IMR-90 (cell line): ENCODE measurements around the gene MARK4. TPM values are rescaled to one million over a fixed set of nuclear protein-coding genes. Genes with fewer than 3 reads are reported as not detected.

Experiments used
- ATAC-seq: fragments of 200-7000 bp; cut with Tn5 transposase; 2 replicates; pipeline ENCODE4 v1.9.1; 2020; ENCODE audit warnings: low read depth, mild to moderate bottlenecking, moderate library complexity
- BruUV-seq: library from RNA; stranded (reverse); fragments of 400-500 nt; replicated peaks from 2 replicates; lab custom pipeline; 2021; lab: Mats Ljungman, UMichigan
- CTCF ChIA-PET: fragments of 300-600 bp; formaldehyde crosslinking; extraction: SDS; loops from one replicate; lab custom pipeline; 2021; ENCODE audit warnings: antibody characterized with exemption; lab: Yijun Ruan, JAX
- POLR2A ChIA-PET: fragments of 300-600 bp; sonication (Branson Sonifier 250); formaldehyde crosslinking; loops from one replicate; lab custom pipeline; 2022; ENCODE audit warnings: antibody characterized with exemption; ENCODE audit not compliant: unreplicated experiment; lab: Charles Lee
- DNase-seq: peaks from one replicate; pipeline ENCODE4 v3.0.0; 2013
- H2AFZ ChIP-seq: replicated peaks from 2 replicates; pipeline ENCODE3; 2013; ENCODE audit warnings: low read length, mild to moderate bottlenecking; ENCODE audit not compliant: poor library complexity
- H2AK5ac ChIP-seq: 2 replicates; pipeline ENCODE4 v1.6.1; 2013; ENCODE audit warnings: low read depth, low read length, inconsistent platforms
- H2AK9ac ChIP-seq: replicated peaks from 2 replicates; pipeline ENCODE3; 2013; ENCODE audit warnings: mild to moderate bottlenecking, low read depth, low read length, moderate library complexity; ENCODE audit not compliant: poor library complexity
- H2BK120ac ChIP-seq: 2 replicates; pipeline ENCODE4 v1.6.1; 2013; ENCODE audit warnings: low read depth, low read length, inconsistent platforms
- H2BK15ac ChIP-seq: 3 replicates; pipeline ENCODE4 v1.6.1; 2013; ENCODE audit warnings: low read depth, low read length, inconsistent platforms
- H2BK20ac ChIP-seq: 2 replicates; pipeline ENCODE4 v1.6.1; 2013; ENCODE audit warnings: low read depth, mild to moderate bottlenecking, inconsistent platforms, low read length, moderate library complexity
- H2BK5ac ChIP-seq: 2 replicates; pipeline ENCODE4 v1.6.1; 2013; ENCODE audit warnings: mild to moderate bottlenecking, low read depth, low read length, inconsistent platforms; ENCODE audit not compliant: poor library complexity, severe bottlenecking
- H3K14ac ChIP-seq: replicated peaks from 2 replicates; pipeline ENCODE4 v1.6.1; 2013; ENCODE audit warnings: low read depth, low read length, inconsistent platforms
- H3K18ac ChIP-seq: 2 replicates; pipeline ENCODE4 v1.6.1; 2013; ENCODE audit warnings: low read depth, low read length, control low read depth
- H3K23ac ChIP-seq: 2 replicates; pipeline ENCODE4 v1.6.1; 2013; ENCODE audit warnings: low read depth, low read length, inconsistent platforms
- H3K27ac ChIP-seq: 2 replicates; pipeline ENCODE4 v1.5.1; 2013; ENCODE audit warnings: mild to moderate bottlenecking, control low read depth, low read length; ENCODE audit not compliant: insufficient read depth
- H3K27me3 ChIP-seq: 2 replicates; pipeline ENCODE4 v1.6.1; 2013; ENCODE audit warnings: low read length; ENCODE audit not compliant: control insufficient read depth, insufficient read depth
- H3K36me3 ChIP-seq: 2 replicates; pipeline ENCODE4 v1.6.1; 2013; ENCODE audit warnings: low read length, mixed read lengths; ENCODE audit not compliant: control insufficient read depth, insufficient read depth
- H3K4ac ChIP-seq: 2 replicates; pipeline ENCODE4 v1.6.1; 2013; ENCODE audit warnings: low read depth, low read length, inconsistent platforms
- H3K4me1 ChIP-seq: 2 replicates; pipeline ENCODE4 v1.6.1; 2013; ENCODE audit warnings: low read length, mixed read lengths; ENCODE audit not compliant: control insufficient read depth, insufficient read depth
- H3K4me2 ChIP-seq: 2 replicates; pipeline ENCODE4 v1.6.1; 2013; ENCODE audit warnings: low read depth, mild to moderate bottlenecking, control low read depth, low read length, moderate library complexity
- H3K4me3 ChIP-seq: 2 replicates; pipeline ENCODE4 v1.5.1; 2013; ENCODE audit warnings: low read depth, mild to moderate bottlenecking, control low read depth, low read length, moderate library complexity; ENCODE audit not compliant: insufficient read depth
- H3K56ac ChIP-seq: 2 replicates; pipeline ENCODE4 v1.6.1; 2013; ENCODE audit warnings: low read length, inconsistent platforms; ENCODE audit not compliant: insufficient read depth; ENCODE audit errors: extremely low read depth
- H3K79me1 ChIP-seq, 2 experiments: 2 replicates each; pipeline ENCODE4 v1.6.1; 2013; ENCODE audit warnings: low read length in 2 of 2, inconsistent platforms in 1 of 2, low read depth in 1 of 2
- H3K9ac ChIP-seq: 2 replicates; pipeline ENCODE4 v1.6.1; 2013; ENCODE audit warnings: low read depth, low read length, control low read depth
- H3K9me1 ChIP-seq: 2 replicates; pipeline ENCODE4 v1.6.1; 2013; ENCODE audit warnings: low read length, inconsistent platforms; ENCODE audit not compliant: insufficient read depth
- H3K9me3 ChIP-seq: 2 replicates; pipeline ENCODE4 v1.6.1; 2013; ENCODE audit warnings: low read length; ENCODE audit not compliant: control insufficient read depth, insufficient read depth
- H4K20me1 ChIP-seq: 2 replicates; pipeline ENCODE4 v1.6.1; 2013; ENCODE audit warnings: low read length, inconsistent platforms; ENCODE audit not compliant: insufficient read depth
- H4K5ac ChIP-seq: 2 replicates; pipeline ENCODE4 v1.6.1; 2013; ENCODE audit warnings: mild to moderate bottlenecking, low read depth, low read length, control low read depth
- H4K8ac ChIP-seq, 2 experiments: 2 replicates each; pipeline ENCODE4 v1.6.1; 2013; ENCODE audit warnings: low read depth in 2 of 2, low read length in 2 of 2, control low read depth in 1 of 2, inconsistent platforms in 1 of 2
- H4K91ac ChIP-seq: 2 replicates; pipeline ENCODE4 v1.6.1; 2013; ENCODE audit warnings: low read depth, low read length, inconsistent platforms; ENCODE audit not compliant: insufficient read depth
- CHD1 ChIP-seq: IDR thresholded peaks from 2 replicates; pipeline ENCODE4 v1.6.1; 2012; ENCODE audit warnings: low read depth, low read length, improper control_type of control experiment
- RAD21 ChIP-seq: IDR thresholded peaks from 2 replicates; pipeline ENCODE4 v1.6.1; 2012; ENCODE audit warnings: low read length, improper control_type of control experiment
- WGBS, 2 experiments: methylation state at CpG; one replicate each; pipeline versions ENCODE4 v1.1.5 to v1.1.7; 2013; ENCODE audit warnings: missing lambda C conversion rate in 2 of 2; ENCODE audit not compliant: insufficient read length in 1 of 2; ENCODE audit errors: extremely low coverage in 2 of 2; 5-methylcytosine and 5-hydroxymethylcytosine counted together
- dilution Hi-C: fragments of 300-500 bp; cut with HindIII; formaldehyde crosslinking; loops from one replicate; pipeline ENCODE4 v1.14.3; 2018; ENCODE audit warnings: low sequenced_read_pairs; ENCODE audit not compliant: unreplicated experiment
- in situ Hi-C: fragments of 300-500 bp; cut with MboI; formaldehyde crosslinking; loops from 3 replicates; pipeline ENCODE4 v1.14.3; 2019; ENCODE audit warnings: low sequenced_read_pairs, inconsistent platforms, mixed read lengths
- intact Hi-C: fragments of 100-400 bp; cut with micrococcal nuclease; formaldehyde crosslinking; loops from 2 replicates; pipeline ENCODE4 v1.10.0; 2022
- polyA plus RNA-seq, 3 experiments: library from polyadenylated mRNA; depleted of rRNA; stranded (reverse); fragments of >200 nt; gene quantifications; 2 replicates each; pipeline ENCODE4 v1.2.3, GENCODE V29; 2012; ENCODE audit warnings: low replicate concordance in 1 of 3
- total RNA-seq: library from RNA; depleted of rRNA; stranded (reverse); fragments of >200 nt; gene quantifications from 2 replicates; pipeline ENCODE4 v1.2.3, GENCODE V29; 2012
- TF ChIP-seq, protein P1 (sequence below): conservative IDR thresholded peaks from 2 replicates; pipeline ENCODE4 v1.5.1; 2012; ENCODE audit warnings: mild to moderate bottlenecking, low read depth, low read length, improper control_type of control experiment

MARK4 gene
- total and polyA plus RNA-seq, 2 of the 4 experiments (the other 2 are of a cell fraction) = 11.3 to 20.7 TPM

DNA sequence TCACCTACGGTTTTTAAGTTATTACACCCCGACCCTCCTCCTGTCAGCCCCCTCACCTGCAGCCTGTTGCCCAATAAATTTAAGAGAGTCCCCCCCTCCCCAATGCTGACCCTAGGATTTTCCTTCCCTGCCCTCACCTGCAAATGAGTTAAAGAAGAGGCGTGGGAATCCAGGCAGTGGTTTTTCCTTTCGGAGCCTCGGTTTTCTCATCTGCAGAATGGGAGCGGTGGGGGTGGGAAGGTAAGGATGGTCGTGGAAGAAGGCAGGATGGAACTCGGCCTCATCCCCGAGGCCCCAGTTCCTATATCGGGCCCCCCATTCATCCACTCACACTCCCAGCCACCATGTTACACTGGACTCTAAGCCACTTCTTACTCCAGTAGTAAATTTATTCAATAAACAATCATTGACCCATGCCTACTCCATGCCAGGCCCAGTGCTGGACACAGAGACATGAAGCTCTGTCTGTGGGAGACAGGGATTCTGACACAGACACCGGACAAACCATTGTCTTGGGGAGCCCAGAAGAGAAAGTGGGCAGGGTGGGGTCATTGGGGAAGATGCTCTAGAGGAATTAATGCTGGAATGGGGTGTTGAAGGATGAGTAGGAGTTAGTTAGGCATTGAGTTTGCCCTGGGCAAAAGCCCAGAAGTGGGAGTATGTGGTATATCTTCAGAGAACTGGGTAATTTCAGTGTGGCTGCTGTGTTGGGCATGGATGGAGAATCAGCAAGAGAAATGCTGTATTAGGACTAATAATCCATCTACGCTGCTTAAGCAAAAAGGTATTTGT is 52.4 kb downstream of the MARK4 start:
- Histone ChIP-seq H3K4ac (no peak overlapping the region), H2BK5ac (no peak overlapping the region), H2AFZ (no peak overlapping the region), H2BK15ac (no peak overlapping the region), H3K4me3 (no peak overlapping the region), H3K18ac (no peak overlapping the region), H3K4me2 (no peak overlapping the region), H3K9me1 (peaks cover 5% of the 10 kb centered on the region; the same call in 1 of the 2 replicates), H4K91ac (no peak overlapping the region), H4K8ac (no peak overlapping the region), H2AK5ac (no peak overlapping the region), H3K27me3 (no peaks in the 10 kb centered on the region), H3K9me3 (0 out of 2 replicates have a peak, but pooled peaks cover 2% of the 10 kb centered on the region), H3K14ac (no peak overlapping the region), H3K23ac (no peak overlapping the region), H3K4me1 (no peaks in the 10 kb centered on the region), H3K56ac (no peak overlapping the region), H4K5ac (no peak overlapping the region), H2BK120ac (no peak overlapping the region), H3K36me3 (peaks cover 21% of the 10 kb centered on the region), H3K9ac (no peak overlapping the region), H3K79me1 (no peaks in the 10 kb centered on the region), H2BK20ac (no peak overlapping the region), H3K27ac (no peak overlapping the region), H4K20me1 (no peaks in the 10 kb centered on the region), H2AK9ac (peak overlapping the region; percentile 55)
- TF ChIP-seq RAD21 (no peak), CHD1 (no peak)
- TF ChIP-seq, protein P1, sequence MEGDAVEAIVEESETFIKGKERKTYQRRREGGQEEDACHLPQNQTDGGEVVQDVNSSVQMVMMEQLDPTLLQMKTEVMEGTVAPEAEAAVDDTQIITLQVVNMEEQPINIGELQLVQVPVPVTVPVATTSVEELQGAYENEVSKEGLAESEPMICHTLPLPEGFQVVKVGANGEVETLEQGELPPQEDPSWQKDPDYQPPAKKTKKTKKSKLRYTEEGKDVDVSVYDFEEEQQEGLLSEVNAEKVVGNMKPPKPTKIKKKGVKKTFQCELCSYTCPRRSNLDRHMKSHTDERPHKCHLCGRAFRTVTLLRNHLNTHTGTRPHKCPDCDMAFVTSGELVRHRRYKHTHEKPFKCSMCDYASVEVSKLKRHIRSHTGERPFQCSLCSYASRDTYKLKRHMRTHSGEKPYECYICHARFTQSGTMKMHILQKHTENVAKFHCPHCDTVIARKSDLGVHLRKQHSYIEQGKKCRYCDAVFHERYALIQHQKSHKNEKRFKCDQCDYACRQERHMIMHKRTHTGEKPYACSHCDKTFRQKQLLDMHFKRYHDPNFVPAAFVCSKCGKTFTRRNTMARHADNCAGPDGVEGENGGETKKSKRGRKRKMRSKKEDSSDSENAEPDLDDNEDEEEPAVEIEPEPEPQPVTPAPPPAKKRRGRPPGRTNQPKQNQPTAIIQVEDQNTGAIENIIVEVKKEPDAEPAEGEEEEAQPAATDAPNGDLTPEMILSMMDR = no peak
- 100% methylated on average over 1 of the region's 12 CpGs; no CpG with 5 or more reads in 1 of the 2 experiments for WGBS, 2 experiments
- CTCF ChIA-PET = no interaction called here
- intact Hi-C loops = no loop called here
- BruUV-seq = no TSS peak
- POLR2A ChIA-PET = no interaction called here
- no peak for ATAC-seq
- in situ Hi-C loops = no loop called here
- no peak for DNase-seq
- dilution Hi-C loops = no loop called here
